Upper lobe of left lung (tissue), 4 donors: ENCODE measurements around the gene POLR3G.

Experiments
- CTCF ChIP-seq, 6 experiments: fragments of 450-650 bp in 4 of 6; fragments of 200-600 bp in 2 of 6; sonication (generic) in 2 of 6; IDR thresholded peaks; one replicate each; pipeline ENCODE4 v1.5.1; 2016 to 2019; ENCODE audit warnings: antibody characterized with exemption in 6 of 6
- EP300 ChIP-seq, 4 donors: sonication (generic); formaldehyde crosslinking; IDR thresholded peaks; one replicate each; pipeline ENCODE4 v1.5.1; 2017; ENCODE audit warnings: antibody characterized with exemption in 4 of 4, control low read depth in 2 of 4
- POLR2A ChIP-seq, 4 donors: fragments of 450-650 bp; IDR thresholded peaks; one replicate each; pipeline ENCODE4 v1.5.1; 2016 to 2017; ENCODE audit warnings: antibody characterized with exemption in 4 of 4, mild to moderate bottlenecking in 2 of 4

DNA sequence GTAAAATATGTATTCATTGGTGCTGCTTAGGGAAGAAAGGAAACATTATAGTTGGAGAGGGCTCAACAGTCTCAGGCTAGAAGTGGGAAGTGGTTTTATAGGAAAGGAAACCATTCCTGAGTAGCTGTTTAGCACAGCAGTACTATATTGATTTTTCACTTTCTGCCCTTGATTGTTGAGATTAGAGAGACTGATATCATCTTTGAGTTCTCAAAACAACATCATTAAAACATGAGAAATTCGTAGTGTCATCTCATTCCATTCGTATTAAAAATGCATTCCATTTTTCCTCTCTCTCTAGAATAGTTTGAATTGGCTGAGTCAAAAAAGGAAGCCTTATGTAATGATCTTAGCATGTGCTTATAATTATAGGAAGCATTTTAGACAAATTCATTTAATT, 14.1 kb downstream of the POLR3G start:
- TF ChIP-seq CTCF (IDR thresholded peaks at IDR 0.05) (no peak), EP300 (IDR thresholded peaks at IDR 0.05) (no peak), POLR2A (IDR thresholded peaks at IDR 0.05) (no peak)
